B cell (primary cell): ENCODE results near the gene HSFX2.

Experiments
- EZH2 ChIP-seq: IDR thresholded peaks from 2 replicates; pipeline ENCODE4 v1.6.1; 2012; ENCODE audit warnings: borderline replicate concordance, low read depth, mild to moderate bottlenecking, moderate library complexity, low read length; ENCODE audit not compliant: insufficient read depth, poor library complexity, severe bottlenecking
- TF ChIP-seq, protein P1 (sequence below): fragments of 200-600 bp; IDR thresholded peaks from one replicate; pipeline ENCODE4 v1.8.0; 2022; ENCODE audit warnings: antibody characterized with exemption, mild to moderate bottlenecking

DNA sequence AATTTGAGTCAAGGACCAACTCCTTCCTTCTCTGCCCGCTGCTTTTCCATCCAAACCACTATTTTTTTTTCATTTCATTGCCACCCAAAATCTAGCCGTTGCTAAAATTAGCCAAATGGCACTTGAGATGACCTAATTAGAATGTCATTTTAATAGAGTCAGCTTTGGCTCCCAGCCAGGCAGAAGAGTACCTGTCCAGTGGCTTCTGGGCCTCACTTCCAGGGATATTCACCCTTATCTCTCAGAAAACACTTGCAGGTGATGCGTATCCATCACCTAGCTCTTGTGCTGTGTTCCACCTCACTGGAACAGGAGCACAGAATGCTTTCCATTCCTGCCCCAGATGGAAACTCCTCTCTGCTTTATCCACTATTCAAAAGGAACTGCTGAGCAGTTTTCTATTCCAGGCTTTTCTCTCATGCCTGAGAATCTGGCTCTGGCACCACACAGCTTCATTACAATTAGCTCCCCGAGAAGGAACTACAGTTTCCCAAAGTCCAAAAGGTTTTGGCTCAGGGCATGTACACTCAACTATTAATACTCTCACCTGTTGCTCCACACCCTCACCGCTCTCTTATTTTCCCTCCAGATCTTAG lies 26.3 kb downstream of the HSFX2 start:
- TF ChIP-seq, protein P1, sequence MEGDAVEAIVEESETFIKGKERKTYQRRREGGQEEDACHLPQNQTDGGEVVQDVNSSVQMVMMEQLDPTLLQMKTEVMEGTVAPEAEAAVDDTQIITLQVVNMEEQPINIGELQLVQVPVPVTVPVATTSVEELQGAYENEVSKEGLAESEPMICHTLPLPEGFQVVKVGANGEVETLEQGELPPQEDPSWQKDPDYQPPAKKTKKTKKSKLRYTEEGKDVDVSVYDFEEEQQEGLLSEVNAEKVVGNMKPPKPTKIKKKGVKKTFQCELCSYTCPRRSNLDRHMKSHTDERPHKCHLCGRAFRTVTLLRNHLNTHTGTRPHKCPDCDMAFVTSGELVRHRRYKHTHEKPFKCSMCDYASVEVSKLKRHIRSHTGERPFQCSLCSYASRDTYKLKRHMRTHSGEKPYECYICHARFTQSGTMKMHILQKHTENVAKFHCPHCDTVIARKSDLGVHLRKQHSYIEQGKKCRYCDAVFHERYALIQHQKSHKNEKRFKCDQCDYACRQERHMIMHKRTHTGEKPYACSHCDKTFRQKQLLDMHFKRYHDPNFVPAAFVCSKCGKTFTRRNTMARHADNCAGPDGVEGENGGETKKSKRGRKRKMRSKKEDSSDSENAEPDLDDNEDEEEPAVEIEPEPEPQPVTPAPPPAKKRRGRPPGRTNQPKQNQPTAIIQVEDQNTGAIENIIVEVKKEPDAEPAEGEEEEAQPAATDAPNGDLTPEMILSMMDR: no peak
- no peak for TF ChIP-seq EZH2
